ENCODE data around the gene GRK5.

DNA sequence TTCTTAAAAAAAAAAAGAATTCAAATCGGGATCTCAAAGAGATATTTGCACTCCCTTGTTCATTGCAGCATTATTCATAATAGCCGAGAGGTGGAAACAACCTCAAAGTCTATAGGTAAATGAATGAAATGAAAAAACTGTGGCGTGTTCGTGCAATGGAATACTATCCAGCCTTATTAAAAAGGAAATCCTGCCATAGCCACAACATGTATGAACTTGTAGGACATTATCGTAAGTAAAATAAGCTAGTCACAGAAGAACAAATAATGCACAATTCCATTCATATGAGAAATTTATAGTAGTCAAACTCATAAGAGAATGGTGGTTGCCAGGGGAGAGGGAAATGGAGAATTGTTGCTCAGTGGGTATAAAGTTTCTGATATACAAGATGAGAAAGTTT, 37.9 kb downstream of the GRK5 start:
- TF ChIP-seq EZH2 (IDR thresholded peaks at IDR 0.05; ENCODE audit: borderline replicate concordance, insufficient read depth, low read length, poor library complexity, severe bottlenecking) = no peak
- no peak for TF ChIP-seq RAD21 (conservative IDR thresholded peaks at IDR 0.05)
- TF ChIP-seq, protein P1, sequence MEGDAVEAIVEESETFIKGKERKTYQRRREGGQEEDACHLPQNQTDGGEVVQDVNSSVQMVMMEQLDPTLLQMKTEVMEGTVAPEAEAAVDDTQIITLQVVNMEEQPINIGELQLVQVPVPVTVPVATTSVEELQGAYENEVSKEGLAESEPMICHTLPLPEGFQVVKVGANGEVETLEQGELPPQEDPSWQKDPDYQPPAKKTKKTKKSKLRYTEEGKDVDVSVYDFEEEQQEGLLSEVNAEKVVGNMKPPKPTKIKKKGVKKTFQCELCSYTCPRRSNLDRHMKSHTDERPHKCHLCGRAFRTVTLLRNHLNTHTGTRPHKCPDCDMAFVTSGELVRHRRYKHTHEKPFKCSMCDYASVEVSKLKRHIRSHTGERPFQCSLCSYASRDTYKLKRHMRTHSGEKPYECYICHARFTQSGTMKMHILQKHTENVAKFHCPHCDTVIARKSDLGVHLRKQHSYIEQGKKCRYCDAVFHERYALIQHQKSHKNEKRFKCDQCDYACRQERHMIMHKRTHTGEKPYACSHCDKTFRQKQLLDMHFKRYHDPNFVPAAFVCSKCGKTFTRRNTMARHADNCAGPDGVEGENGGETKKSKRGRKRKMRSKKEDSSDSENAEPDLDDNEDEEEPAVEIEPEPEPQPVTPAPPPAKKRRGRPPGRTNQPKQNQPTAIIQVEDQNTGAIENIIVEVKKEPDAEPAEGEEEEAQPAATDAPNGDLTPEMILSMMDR (IDR thresholded peaks at IDR 0.05; ENCODE audit: poor library complexity, severe bottlenecking) = no peak
- no peak for TF ChIP-seq MXI1 (conservative IDR thresholded peaks at IDR 0.05; ENCODE audit: poor library complexity, severe bottlenecking)
